ENCODE measurements around the gene TBX2.

- TF ChIP-seq CTCF (IDR thresholded peaks at IDR 0.05), result no peak
- no peak for TF ChIP-seq EP300 (IDR thresholded peaks at IDR 0.05)
- TF ChIP-seq POLR2A (IDR thresholded peaks at IDR 0.05), result no peak
Measured at GRCh38 chr17:61422869-61423268, 23.2 kb downstream of the TBX2 start.
